ENCODE results near the gene KIAA0825.

GRCh38 chr5:94389515-94389899 is 228.9 kb downstream of the KIAA0825 start:
- TF ChIP-seq POLR2A (IDR thresholded peaks at IDR 0.05) (no peak), CTCF (IDR thresholded peaks at IDR 0.05) (no peak)
